ENCODE measurements around the gene HNF4A. TPM values are rescaled to one million over a fixed set of nuclear protein-coding genes. Genes with fewer than 3 reads are reported as not detected.

The HNF4A gene
- total and polyA plus RNA-seq, 11 donors: 0.03 TPM; not detected in 10

DNA sequence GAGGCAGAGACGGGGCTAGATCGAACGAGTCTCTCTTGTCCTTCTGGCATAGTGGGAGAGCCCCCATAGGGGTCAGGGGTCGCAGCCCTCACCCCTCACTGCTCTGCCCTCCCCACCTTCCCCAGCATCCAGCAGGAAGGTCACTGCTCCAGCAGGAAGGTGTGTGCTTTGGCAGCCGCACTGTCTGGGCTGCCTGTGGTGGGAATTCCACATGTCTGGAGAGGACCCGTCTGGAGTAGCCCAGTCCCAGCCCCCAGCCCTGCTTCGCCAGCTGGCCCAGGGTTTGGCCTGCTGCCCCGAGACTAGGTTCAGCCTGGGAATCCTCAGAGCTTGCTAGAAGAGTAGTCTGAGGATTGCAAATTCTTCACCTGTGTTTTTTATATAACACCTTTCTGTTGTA lies 21.2 kb upstream of the HNF4A start:
- no peaks in the 10 kb centered on the region for H3K36me3 ChIP-seq
- H3K27ac ChIP-seq: no peak overlapping the region
- ATAC-seq (no peak), DNase-seq (peak in 1 of 5 donors; percentile 58)
- TF ChIP-seq, protein P1, sequence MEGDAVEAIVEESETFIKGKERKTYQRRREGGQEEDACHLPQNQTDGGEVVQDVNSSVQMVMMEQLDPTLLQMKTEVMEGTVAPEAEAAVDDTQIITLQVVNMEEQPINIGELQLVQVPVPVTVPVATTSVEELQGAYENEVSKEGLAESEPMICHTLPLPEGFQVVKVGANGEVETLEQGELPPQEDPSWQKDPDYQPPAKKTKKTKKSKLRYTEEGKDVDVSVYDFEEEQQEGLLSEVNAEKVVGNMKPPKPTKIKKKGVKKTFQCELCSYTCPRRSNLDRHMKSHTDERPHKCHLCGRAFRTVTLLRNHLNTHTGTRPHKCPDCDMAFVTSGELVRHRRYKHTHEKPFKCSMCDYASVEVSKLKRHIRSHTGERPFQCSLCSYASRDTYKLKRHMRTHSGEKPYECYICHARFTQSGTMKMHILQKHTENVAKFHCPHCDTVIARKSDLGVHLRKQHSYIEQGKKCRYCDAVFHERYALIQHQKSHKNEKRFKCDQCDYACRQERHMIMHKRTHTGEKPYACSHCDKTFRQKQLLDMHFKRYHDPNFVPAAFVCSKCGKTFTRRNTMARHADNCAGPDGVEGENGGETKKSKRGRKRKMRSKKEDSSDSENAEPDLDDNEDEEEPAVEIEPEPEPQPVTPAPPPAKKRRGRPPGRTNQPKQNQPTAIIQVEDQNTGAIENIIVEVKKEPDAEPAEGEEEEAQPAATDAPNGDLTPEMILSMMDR (IDR thresholded peaks at IDR 0.05): no peak
- no peak for TF ChIP-seq POLR2A (IDR thresholded peaks at IDR 0.05)
- intact Hi-C loops (cut with DNase I): no loop called here
- 35 to 42% (median 39%) methylated on average over 6 to 8 of the region's 8 CpGs for WGBS, 4 donors
- H3K4me1 ChIP-seq: no peaks in the 10 kb centered on the region
- H3K9me3 ChIP-seq: no peaks in the 10 kb centered on the region
- H3K4me3 ChIP-seq: no peak overlapping the region
- peaks cover 0 to 20% (median 0%) of the 10 kb centered on the region in 9 donors for H3K27me3 ChIP-seq

DNA sequence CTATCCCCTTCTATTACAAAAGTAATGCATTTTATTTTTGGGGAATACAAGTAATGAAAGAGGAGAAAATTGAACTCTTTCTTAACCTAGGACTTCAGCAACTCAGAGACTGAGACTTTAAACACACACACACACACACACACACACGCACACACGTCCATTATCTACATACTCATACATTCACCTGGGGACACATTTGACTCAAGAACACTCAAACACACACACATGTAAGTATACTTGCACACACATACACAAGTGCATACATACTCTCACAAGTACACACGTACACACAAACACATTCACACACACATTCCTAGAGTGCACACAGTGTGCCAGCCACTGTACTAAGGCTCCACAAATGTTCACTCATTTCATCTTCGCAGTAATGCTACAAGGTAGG lies 20.8 kb upstream of the HNF4A start:
- intact Hi-C loops (cut with DNase I): no loop called here
- Histone ChIP-seq H3K27ac (no peak overlapping the region), H3K36me3 (no peaks in the 10 kb centered on the region), H3K27me3 (peaks cover 0 to 20% (median 0%) of the 10 kb centered on the region in 9 donors), H3K9me3 (no peaks in the 10 kb centered on the region), H3K4me3 (no peak overlapping the region), H3K4me1 (no peaks in the 10 kb centered on the region)
- WGBS, 4 donors: 69 to 89% (median 82%) methylated on average over 4 of the region's 4 CpGs
- DNase-seq (no peak), ATAC-seq (no peak)
- TF ChIP-seq, protein P1 (IDR thresholded peaks at IDR 0.05): no peak
- TF ChIP-seq POLR2A (IDR thresholded peaks at IDR 0.05): no peak

DNA sequence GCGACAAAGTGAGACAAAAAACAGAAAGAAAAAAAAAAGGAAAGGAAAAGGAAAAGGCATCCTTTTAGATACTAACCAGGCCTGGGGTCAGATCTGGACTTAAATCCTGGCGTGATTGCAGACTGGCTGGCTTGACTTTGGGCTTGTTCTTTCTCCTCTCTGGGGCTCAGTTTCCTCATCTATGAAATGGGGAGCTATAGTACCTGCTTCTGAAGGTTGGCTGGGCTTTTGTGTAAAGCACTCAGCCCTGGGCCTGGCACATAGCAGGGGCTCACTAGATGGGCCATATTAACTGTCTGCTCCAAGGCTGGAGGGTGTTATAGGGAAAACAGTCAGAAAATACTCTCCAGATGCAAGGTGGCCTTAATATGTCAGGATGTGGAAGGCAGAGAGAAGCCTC lies 19.8 kb upstream of the HNF4A start:
- TF ChIP-seq POLR2A (IDR thresholded peaks at IDR 0.05): no peak
- TF ChIP-seq, protein P1 (IDR thresholded peaks at IDR 0.05): no peak
- no peak overlapping the region for H3K27ac ChIP-seq
- peaks cover 0 to 20% (median 0%) of the 10 kb centered on the region in 9 donors for H3K27me3 ChIP-seq
- 67 to 86% (median 78%) methylated on average over 2 of the region's 2 CpGs for WGBS, 4 donors
- no peak overlapping the region for H3K4me3 ChIP-seq
- DNase-seq (no peak), ATAC-seq (no peak)
- intact Hi-C loops (cut with DNase I): no loop called here
- H3K9me3 ChIP-seq: no peaks in the 10 kb centered on the region
- no peaks in the 10 kb centered on the region for H3K36me3 ChIP-seq
- H3K4me1 ChIP-seq: no peaks in the 10 kb centered on the region

DNA sequence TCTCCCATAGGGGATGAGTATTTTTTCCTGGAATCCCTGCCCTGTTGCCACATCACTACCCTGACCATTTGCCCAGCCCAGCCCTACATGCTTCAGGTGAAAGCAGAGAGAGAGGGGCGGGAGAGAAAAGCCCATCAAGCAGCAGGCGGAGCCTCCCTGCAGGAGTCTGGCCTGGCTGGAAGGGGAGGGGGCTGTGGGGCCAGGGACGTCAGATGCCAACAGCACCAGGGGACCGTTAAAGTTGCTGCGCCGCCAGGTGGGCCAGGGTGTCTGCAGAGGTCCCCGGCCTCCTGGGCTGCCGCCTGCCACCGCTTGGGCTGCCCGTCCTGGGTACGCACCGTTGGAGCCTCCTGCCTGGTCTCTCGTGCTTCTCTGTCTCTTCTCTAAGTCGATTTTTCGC lies 19.4 kb upstream of the HNF4A start:
- Histone ChIP-seq H3K27ac (no peak overlapping the region), H3K27me3 (peaks cover 0 to 20% (median 0%) of the 10 kb centered on the region in 9 donors), H3K36me3 (no peaks in the 10 kb centered on the region), H3K4me1 (no peaks in the 10 kb centered on the region), H3K9me3 (no peaks in the 10 kb centered on the region), H3K4me3 (no peak overlapping the region)
- intact Hi-C loops (cut with DNase I): no loop called here
- ATAC-seq: no peak
- WGBS, 4 donors: 27 to 48% (median 37%) methylated on average over 13 to 15 of the region's 15 CpGs
- no peak for DNase-seq
- TF ChIP-seq, protein P1 (IDR thresholded peaks at IDR 0.05): no peak
- TF ChIP-seq POLR2A (IDR thresholded peaks at IDR 0.05): no peak
